ENCODE data around the gene NLRP4. TPM values are rescaled to one million over a fixed set of nuclear protein-coding genes. Genes with fewer than 3 reads are reported as not detected.

The NLRP4 gene
- not detected for total RNA-seq

DNA sequence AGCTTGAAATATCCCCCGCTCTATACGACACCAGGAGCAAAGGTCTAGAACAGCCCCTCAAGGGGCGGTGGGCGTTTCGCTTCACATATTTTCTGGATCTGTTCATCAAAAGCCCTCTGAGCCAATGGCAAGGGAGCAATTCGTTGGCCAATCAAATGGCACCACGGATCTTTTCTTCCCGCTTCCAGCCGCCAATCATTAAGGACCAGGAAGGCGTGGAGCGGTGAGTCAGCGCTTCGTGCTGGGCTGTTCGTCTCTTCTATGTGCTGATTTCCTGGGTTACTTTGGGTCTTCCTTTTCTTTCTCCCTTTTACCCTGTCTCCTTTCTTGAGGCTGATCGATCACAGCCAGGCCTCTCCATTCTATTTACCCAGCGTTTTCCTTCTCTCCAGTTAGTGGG is at the start of gene NLRP4:
TSS of gene NLRP4 (plus strand) at position 201 of the 400 bp plus-strand sequence. CDS start 15,541 bp downstream, outside the sequence.
- 88 to 89% methylated on average over 16 of the region's 16 CpGs for WGBS, 2 donors
- DNase-seq (ENCODE audit: low spot score in 2 of 2), result no peak
- Histone ChIP-seq H3K36me3 (no peaks in the 10 kb centered on the region), H3K27ac (no peak within 1 kb of the TSS), H3K27me3 (no peaks in the 10 kb centered on the region), H3K4me1 (no peaks in the 10 kb centered on the region), H3K9me3 (peaks cover 0 to 21% (median 0%) of the 10 kb centered on the region in 4 donors), H3K4me3 (no peak within 1 kb of the TSS)
- TF ChIP-seq POLR2A (IDR thresholded peaks at IDR 0.05), result no peak
- TF ChIP-seq, protein P1, sequence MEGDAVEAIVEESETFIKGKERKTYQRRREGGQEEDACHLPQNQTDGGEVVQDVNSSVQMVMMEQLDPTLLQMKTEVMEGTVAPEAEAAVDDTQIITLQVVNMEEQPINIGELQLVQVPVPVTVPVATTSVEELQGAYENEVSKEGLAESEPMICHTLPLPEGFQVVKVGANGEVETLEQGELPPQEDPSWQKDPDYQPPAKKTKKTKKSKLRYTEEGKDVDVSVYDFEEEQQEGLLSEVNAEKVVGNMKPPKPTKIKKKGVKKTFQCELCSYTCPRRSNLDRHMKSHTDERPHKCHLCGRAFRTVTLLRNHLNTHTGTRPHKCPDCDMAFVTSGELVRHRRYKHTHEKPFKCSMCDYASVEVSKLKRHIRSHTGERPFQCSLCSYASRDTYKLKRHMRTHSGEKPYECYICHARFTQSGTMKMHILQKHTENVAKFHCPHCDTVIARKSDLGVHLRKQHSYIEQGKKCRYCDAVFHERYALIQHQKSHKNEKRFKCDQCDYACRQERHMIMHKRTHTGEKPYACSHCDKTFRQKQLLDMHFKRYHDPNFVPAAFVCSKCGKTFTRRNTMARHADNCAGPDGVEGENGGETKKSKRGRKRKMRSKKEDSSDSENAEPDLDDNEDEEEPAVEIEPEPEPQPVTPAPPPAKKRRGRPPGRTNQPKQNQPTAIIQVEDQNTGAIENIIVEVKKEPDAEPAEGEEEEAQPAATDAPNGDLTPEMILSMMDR (IDR thresholded peaks at IDR 0.05), result no peak
- TF ChIP-seq EP300 (IDR thresholded peaks at IDR 0.05), result no peak

GRCh38 chr19:55795021-55795420 is 41.3 kb upstream of the NLRP4 start:
- H3K27ac ChIP-seq, result no peak overlapping the region
- no peak overlapping the region for H3K4me3 ChIP-seq
- no peaks in the 10 kb centered on the region for H3K27me3 ChIP-seq
- no peak for DNase-seq (ENCODE audit: low spot score in 2 of 2)
- H3K9me3 ChIP-seq, result peaks cover 0 to 4% (median 0%) of the 10 kb centered on the region in 4 donors
- no peak for TF ChIP-seq POLR2A (IDR thresholded peaks at IDR 0.05)
- TF ChIP-seq, protein P1 (IDR thresholded peaks at IDR 0.05), result no peak
- no peaks in the 10 kb centered on the region for H3K36me3 ChIP-seq
- WGBS, 2 donors, result 89% methylated on average over 11 of the region's 11 CpGs
- no peaks in the 10 kb centered on the region for H3K4me1 ChIP-seq

GRCh38 chr19:55801416-55801815 is 34.9 kb upstream of the NLRP4 start:
- no peaks in the 10 kb centered on the region for H3K4me1 ChIP-seq
- WGBS, 2 donors, result 64 to 73% methylated on average over 7 of the region's 7 CpGs
- peaks cover 0 to 26% (median 0%) of the 10 kb centered on the region in 4 donors for H3K9me3 ChIP-seq
- H3K36me3 ChIP-seq, result no peaks in the 10 kb centered on the region
- H3K27ac ChIP-seq, result no peak overlapping the region
- H3K4me3 ChIP-seq, result no peak overlapping the region
- H3K27me3 ChIP-seq, result no peaks in the 10 kb centered on the region
- no peak for TF ChIP-seq EP300 (IDR thresholded peaks at IDR 0.05)
- TF ChIP-seq, protein P1 (IDR thresholded peaks at IDR 0.05), result no peak
- no peak for DNase-seq (ENCODE audit: low spot score in 2 of 2)

GRCh38 chr19:55802281-55802680 is 34.1 kb upstream of the NLRP4 start:
- H3K4me3 ChIP-seq, result no peak overlapping the region
- 87 to 90% methylated on average over 2 of the region's 2 CpGs for WGBS, 2 donors
- H3K4me1 ChIP-seq, result no peaks in the 10 kb centered on the region
- no peaks in the 10 kb centered on the region for H3K27me3 ChIP-seq
- TF ChIP-seq POLR2A (IDR thresholded peaks at IDR 0.05) (no peak), EP300 (IDR thresholded peaks at IDR 0.05) (no peak)
- TF ChIP-seq, protein P1 (IDR thresholded peaks at IDR 0.05), result no peak
- H3K9me3 ChIP-seq, result peaks cover 0 to 32% (median 0%) of the 10 kb centered on the region in 4 donors
- no peak overlapping the region for H3K27ac ChIP-seq
- no peak for DNase-seq (ENCODE audit: low spot score in 2 of 2)
- H3K36me3 ChIP-seq, result no peaks in the 10 kb centered on the region

- Histone ChIP-seq H3K27ac (no peak overlapping the region), H3K4me1 (no peaks in the 10 kb centered on the region), H3K9me3 (peaks cover 0 to 41% (median 0%) of the 10 kb centered on the region in 4 donors), H3K36me3 (no peaks in the 10 kb centered on the region), H3K27me3 (no peaks in the 10 kb centered on the region), H3K4me3 (no peak overlapping the region)
- WGBS, 2 donors, result 28 to 32% methylated on average over 20 of the region's 20 CpGs
- peak in 1 of 2 donors; percentile 7 for DNase-seq (ENCODE audit: low spot score in 2 of 2)
- TF ChIP-seq POLR2A (IDR thresholded peaks at IDR 0.05) (no peak), EP300 (IDR thresholded peaks at IDR 0.05) (no peak)
- TF ChIP-seq, protein P1 (IDR thresholded peaks at IDR 0.05), result peak in 2 of 5 experiments; percentile 14 to 21
Observed at GRCh38 chr19:55809381-55810058, 26.8 kb upstream of the NLRP4 start.

All from tibial nerve (tissue), 4 donors.